HuH-7.5 (cell line): ENCODE data around the gene VWC2L.

Experiments
- DNase-seq: peaks from one replicate; pipeline ENCODE4 v3.0.0; 2011; ENCODE audit warnings: low spot score

Gene VWC2L

DNA sequence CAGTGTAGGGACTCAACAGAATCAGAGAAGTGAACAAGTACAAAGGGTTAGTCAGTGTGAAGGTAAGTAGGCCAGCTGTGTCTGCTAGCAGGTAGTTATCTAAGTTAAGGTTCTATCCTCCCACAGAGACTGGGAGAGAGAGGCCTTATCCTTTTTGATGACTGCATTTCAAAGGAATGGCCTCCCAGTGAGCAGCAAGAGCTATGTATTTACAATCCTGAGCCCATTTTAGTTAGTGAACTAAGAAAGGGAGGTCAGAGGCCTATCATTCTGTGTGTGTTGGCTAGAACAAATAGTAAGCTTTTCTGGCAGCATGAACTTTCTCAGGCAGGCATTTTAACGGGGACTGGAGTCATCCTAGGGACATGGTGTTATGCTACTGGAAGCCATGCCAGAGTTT is 182.9 kb downstream of the VWC2L start:
- no peak for DNase-seq

DNA sequence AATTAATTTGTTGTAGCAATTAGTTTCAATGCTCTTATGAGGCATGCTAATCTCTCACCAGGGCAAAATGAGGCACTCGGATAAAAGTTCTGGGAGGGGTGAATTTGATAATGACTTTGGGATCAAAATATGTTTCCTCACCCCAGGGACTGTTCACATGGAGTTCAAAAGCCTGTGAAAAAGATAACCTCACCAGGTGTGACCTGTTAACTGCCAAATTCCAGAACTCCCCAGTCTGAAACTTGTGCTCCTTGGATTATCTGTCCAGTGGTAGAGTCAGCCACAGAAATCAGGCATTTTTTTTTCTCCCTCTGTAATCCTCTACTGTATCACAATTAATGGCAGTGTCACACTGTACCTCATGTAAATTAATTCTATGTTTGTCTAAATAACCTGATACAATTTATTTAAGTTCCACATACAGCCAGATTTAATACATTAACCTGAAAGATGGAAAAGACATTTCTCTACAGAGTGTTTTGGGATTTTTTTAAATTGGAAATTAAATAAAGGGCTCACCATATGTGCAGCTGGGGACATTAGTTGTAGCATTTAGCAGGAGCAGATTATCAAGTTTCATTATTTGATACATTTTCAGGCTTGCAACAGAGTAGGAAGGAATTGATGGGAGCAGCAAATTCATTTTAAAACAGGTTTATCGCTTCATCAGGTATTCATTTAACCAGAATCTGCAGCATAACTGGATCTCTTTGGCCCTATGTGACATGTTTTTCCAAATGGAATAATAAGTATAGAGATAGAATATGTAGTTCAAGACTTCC is 191.2 kb downstream of the VWC2L start:
- DNase-seq, result no peak

DNA sequence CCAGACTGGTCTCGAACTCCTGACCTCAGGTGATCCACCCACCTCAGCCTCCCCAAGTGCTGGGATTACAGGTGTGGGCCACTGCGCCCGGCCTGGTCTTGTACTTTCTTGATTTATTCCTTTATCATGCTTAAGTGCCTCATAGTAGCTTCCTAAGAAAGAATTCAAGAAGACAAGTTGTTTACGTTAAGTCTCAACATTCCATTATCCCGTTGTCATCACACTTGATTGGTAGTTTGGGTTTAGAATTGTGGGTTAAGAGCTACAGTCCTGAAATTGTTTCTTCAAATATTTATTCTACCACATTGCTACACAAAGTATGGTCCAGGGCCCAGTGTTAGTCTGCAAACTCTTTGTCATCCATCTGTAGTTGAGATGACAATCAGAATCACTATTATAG is 194.0 kb downstream of the VWC2L start:
- no peak for DNase-seq

DNA sequence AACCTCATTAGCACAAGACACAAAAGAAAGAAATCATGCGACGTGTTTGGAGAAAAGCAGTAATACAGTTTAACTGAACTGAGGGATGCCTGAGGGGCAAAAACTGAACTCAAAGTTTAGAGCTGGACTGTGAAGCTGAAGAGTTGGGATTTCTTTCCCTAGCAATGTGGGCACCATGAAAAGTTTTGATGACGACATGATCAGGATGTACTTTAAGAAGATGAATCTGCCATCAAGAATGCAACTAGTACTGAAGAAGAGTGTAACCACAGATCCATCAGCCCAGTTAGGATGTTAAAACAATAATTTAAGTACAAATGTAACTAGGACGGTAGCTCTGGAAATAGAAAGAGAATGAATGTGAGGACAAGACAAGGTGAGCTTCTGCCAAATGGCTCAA is 196.2 kb downstream of the VWC2L start:
- no peak for DNase-seq

DNA sequence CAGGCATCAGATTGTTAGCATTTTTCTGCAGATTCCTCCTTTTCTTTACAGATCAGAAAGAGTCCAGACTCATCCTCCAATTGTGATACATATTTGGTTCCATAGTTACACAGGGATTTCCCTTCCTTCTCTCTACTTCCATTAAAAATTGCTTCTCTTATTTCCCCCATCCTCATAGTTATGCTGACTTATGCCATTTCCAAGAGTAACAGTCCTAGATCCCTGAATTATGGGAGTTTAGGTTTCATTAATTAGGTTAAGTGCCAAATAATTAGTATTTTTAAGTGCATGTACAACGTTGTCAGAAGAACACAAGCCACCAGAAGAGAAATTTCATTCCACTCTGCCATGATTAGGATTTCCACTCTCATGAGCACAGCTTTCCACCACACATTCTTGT is 200.2 kb downstream of the VWC2L start:
- no peak for DNase-seq

DNA sequence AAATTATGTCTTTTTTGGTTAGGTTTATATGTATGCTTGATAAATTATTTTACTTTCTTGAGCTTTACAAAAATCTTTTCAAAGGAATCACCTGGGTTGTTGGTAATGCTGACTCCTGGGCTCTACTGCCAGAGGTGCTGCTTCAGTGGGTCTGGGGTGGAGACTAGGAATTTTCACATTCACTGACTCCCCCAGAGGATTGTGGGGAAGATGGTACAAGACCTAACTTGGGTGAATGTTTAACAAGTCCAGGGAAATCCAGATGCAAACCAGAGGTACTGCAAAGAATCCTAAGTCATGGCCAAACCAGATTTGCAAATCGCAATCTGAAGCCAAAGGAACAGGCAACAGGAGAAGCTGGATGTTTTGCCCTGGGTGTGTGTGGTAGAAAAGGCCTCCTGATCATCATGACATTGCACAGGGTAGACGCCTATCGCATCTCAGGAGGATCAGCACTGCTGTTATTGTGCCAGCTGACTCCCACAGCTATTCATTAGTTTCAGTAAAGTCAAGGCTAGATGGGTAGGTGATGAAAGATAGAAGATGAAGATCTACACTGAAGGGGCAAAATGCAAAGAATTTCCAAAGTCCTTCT is 213.4 kb downstream of the VWC2L start:
- no peak for DNase-seq

DNA sequence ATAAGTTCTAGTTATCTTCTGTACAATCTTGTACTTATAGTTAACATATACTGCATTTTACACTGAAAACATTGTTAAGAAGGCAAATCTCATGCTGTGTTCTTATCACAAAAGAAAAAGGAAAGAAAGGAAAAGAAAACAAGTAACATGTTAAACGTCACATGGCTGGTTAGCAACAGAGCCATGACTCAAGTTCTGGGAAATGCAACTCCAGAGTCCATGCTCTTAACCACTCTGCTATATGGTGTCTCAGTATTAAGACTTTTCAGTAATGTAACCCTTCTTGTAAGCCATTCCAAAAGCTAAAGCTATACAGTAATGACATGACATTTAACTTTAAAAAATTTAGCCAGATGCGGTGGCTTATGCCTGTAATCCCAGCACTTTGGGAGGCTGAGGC is 217.2 kb downstream of the VWC2L start:
- DNase-seq, result no peak
